GM21447 (cell line): ENCODE measurements around the gene ZNF827.
"Not testable (repeated sequence)": the region's sequence is repeated elsewhere in the genome, so short reads cannot be mapped to it uniquely, and the experiment has no call there.

Experiments used
- ATAC-seq: cut with Tn5 transposase; IDR thresholded peaks from one replicate; pipeline ENCODE4 v1.9.1; 2021; ENCODE audit not compliant: unreplicated experiment

The ZNF827 gene

GRCh38 chr4:145832384-145832783, 106.2 kb downstream of the ZNF827 start:
- ATAC-seq = not testable (repeated sequence)

- ATAC-seq = peak; percentile 58
Observed at GRCh38 chr4:145830699-145831098, 107.9 kb downstream of the ZNF827 start.

GRCh38 chr4:145829629-145830395, 108.8 kb downstream of the ZNF827 start:
- peak; percentile 67 for ATAC-seq

GRCh38 chr4:145828802-145829485, 109.7 kb downstream of the ZNF827 start:
- peak; percentile 72 for ATAC-seq

GRCh38 chr4:145827885-145828284, 110.7 kb downstream of the ZNF827 start:
- no peak for ATAC-seq

GRCh38 chr4:145825255-145825654, 113.4 kb downstream of the ZNF827 start:
- no peak for ATAC-seq

GRCh38 chr4:145824463-145824862, 114.2 kb downstream of the ZNF827 start:
- ATAC-seq = no peak

GRCh38 chr4:145823743-145824142, 114.9 kb downstream of the ZNF827 start:
- ATAC-seq = peak; percentile 38

GRCh38 chr4:145822581-145822980, 116.0 kb downstream of the ZNF827 start:
- ATAC-seq = no peak

- no peak for ATAC-seq
Observed at GRCh38 chr4:145822181-145822580, 116.4 kb downstream of the ZNF827 start.

GRCh38 chr4:145821766-145822165, 116.9 kb downstream of the ZNF827 start:
- ATAC-seq = no peak

GRCh38 chr4:145820407-145820806, 118.2 kb downstream of the ZNF827 start:
- no peak for ATAC-seq

- ATAC-seq = peak; percentile 37
Observed at GRCh38 chr4:145819853-145820181, 118.8 kb downstream of the ZNF827 start.

GRCh38 chr4:145819101-145819852, 119.3 kb downstream of the ZNF827 start:
- no peak for ATAC-seq

- ATAC-seq = no peak
Observed at GRCh38 chr4:145818011-145818410, 120.6 kb downstream of the ZNF827 start.

- no peak for ATAC-seq
Observed at GRCh38 chr4:145816091-145816490, 122.5 kb downstream of the ZNF827 start.

- no peak for ATAC-seq
Observed at GRCh38 chr4:145815626-145816025, 123.0 kb downstream of the ZNF827 start.

GRCh38 chr4:145815027-145815612, 123.5 kb downstream of the ZNF827 start:
- no peak for ATAC-seq

GRCh38 chr4:145814246-145814645, 124.4 kb downstream of the ZNF827 start:
- ATAC-seq = no peak

- ATAC-seq = no peak
Observed at GRCh38 chr4:145812919-145813318, 125.7 kb downstream of the ZNF827 start.

- ATAC-seq = peak; percentile 32
Observed at GRCh38 chr4:145808848-145809512, 129.6 kb downstream of the ZNF827 start.
